Stimulated activated CD4-positive, alpha-beta T cell treated with anti-CD3 and anti-CD28 coated beads, TNF-alpha, amount 100 ng/mL, for 4 hours (primary cell): ENCODE data around the gene MARCO.
"Not testable (repeated sequence)": the region's sequence is repeated elsewhere in the genome, so short reads cannot be mapped to it uniquely, and the experiment has no call there.

ENCODE experiments used
- DNase-seq, 3 experiments: peaks; one replicate each; pipeline ENCODE4 v3.0.0-alpha.2; 2020; ENCODE audit warnings: low read depth in 3 of 3

MARCO gene

DNA sequence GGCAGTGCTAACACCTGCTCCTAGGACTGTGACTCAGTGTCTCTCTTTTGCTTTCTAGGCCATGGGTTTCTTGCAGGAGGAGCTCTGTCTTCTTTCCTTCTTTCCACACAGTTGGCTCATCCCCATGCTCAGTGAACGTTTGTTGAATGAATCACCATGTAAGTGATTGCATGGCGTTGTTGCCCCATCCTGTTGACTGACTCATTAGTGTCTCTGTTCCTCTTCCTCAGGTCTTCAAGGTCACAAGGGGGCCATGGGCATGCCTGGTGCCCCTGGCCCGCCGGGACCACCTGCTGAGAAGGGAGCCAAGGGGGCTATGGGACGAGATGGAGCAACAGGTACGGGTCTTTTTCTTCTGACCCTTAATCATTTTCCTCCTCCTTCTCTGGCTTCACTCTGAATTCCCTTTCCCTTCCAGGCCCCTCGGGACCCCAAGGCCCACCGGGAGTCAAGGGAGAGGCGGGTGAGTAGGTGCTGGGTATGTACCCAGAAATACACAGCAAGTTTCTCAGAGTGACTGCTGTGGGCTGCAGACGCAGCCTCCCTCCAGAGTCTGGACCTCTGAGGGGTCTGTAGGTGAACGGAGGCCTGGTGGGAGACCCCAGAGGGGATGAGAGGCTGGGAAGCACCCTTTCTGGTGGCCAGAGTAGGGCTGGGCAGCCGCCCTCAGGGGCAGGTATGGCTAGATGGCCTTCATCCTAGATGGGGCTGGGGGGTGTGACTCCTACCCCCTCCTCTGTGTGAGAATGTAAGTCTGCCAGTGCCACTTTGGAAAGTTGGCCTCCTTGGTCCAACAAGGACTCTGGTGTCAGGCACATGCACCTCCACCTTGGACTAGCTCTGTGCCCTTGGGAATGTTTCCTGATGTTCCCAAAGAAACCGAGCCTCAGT lies 32.4 kb downstream of the MARCO start:
- no peak for DNase-seq

DNA sequence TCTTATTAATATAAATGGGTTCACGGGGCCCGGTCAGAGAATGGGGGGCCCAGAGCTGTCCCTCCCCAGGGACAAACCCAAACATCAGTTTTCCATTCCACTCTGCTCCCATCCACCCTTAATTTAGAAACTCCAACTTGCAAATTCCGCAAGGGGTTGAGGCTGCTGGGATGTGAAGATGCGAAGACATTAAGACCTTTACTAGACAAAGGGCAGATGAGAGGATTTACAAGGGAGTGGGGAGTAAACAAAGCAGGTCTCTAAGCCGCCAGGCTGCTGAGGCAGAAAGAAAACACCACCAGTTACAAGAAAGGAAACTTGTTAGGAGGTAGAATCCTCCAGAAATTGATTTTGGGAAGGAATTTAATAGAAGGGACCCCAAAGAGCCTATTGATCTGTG lies 33.1 kb downstream of the MARCO start:
- no peak for DNase-seq

DNA sequence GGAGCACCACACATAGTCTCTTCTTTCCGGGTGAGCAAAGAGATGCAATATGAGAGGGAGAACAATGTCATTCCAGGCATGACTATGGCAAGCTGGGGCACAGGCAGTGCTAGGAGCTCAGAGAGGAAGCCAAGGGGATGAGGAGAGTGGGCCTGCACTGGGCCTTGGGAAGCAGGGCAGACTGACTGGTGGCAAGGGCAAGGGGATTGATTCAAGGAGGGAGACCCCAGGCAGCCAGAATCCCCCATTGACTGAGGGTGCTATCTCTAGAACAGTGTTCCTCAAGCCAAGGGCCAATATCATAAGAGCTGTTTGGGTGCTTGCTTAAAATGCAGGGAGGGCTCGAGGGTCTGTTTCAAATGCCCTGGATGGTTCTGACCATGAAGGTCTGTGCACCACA lies 36.1 kb downstream of the MARCO start:
- no peak for DNase-seq

DNA sequence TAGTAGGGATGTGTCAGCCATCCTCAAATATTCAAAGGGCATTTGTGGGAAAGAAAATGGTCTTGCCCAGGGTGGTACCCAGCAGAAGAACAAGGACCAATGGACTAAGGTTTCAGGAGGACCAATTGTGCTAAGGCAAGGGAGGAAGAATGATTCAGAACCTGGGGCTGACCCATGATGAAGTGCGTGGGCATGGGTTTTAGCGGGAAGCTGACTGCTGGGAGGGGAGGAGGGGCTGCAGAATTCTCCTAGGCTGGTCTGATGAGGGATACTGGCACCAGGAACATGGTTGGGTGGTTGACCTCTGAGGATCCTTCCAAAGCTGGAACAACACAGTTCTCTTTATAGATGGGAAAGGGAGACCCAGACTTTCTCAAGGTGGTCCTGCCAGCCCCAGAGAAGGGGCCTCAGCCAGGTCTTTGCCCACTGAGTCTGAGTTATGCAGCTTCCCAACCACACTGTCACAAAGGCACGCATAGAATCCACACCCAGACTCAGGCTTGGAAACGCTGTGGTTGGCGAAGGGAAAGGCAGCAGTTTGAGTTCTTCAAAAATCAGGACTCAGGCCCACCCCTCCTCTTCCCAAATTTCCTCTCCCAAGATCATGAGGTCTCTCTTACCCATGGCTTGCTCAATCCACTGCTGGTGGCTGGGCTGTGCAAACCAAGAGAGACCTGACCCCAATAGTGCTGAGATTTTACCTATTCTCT lies 37.3 kb downstream of the MARCO start:
- DNase-seq = no peak

DNA sequence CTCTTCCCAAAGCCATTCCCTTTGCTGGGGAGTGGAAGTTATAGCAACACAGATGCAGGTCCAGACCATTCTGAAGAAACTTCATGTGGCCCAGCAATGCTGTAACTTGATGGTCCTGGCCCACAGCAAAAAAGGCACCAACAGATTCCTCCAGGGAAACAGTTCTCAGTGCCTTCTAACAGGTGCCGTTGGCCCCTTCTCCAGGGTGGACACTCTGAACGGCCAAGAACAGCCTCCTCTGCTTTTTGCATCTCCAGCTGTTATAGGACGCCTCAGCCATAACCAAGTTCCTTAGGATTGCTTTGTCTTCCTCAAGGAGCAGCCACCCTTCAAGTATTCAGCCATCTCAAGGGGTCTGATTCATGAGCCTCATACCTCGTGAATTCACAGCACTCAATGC lies 38.0 kb downstream of the MARCO start:
- DNase-seq = no peak

DNA sequence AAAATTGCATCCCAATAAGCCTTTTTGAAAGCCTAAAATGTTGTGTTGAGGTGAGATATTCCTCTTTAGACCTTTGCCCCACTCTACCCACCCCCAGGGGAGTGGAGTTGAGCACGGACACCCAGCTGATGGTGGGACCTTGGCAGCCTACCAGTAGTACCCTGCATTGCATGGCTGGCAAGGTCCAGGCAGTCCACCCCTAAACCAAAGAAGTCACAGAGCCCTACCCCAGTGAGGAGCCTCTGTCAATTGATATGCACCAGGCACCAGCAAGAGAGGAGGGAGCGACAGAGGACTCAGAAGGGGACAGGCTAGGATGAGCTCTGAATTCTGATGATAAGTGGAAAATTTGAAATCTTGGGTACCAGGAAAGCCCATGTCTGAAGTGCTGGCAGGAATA lies 38.6 kb downstream of the MARCO start:
- no peak for DNase-seq

DNA sequence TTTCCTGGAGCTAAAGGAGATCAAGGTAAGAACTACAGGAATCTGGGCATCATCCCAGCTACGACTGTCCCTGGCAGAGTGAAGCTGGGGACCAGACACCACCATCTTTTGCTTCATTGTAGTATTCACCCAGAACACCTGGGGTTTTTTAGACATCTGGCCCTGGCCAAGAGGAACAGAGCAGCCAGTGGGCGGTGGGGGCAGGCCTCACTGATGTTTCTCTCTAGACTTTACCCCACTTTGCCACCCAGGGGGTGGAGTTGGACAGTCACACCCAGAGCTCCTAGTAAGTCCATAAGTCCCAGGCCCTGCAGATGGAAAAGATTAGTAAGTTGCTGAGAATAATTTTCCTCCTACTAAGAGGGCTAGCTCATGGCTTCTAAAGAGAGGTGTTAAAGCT lies 39.6 kb downstream of the MARCO start:
- no peak for DNase-seq

DNA sequence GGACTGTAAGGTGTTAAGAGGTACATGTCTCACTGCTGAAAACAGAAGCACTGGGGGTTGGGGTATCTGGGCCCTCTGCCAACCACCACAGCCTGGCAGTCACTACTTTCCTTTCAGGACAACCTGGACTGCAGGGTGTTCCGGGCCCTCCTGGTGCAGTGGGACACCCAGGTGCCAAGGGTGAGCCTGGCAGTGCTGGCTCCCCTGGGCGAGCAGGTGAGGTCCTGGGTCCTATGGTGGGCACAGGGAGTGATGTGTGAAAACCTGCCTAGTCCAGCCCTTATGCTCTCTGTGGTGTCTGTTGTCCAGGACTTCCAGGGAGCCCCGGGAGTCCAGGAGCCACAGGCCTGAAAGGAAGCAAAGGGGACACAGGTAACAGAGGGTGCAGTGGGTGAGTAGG lies 40.0 kb downstream of the MARCO start:
- no peak for DNase-seq

DNA sequence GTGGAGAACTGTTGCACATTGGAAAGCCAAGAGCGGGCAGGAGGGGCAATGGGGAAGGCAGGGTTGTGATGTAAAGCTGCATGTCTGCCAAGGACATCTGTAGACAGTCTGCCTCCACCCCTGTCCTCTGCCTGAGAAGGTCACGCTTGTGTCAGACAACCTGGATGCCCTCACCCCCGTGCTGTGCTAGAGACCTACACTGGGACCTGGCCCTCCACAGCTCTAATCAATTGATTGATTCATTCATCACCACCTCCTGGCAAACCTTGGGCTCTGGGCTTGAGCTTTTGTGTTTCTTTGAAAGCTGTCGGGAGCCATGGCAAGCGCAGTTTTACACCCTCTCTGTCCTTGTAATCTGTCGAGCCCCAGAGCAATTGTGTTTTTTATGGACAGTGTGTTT lies 41.1 kb downstream of the MARCO start:
- DNase-seq = no peak

DNA sequence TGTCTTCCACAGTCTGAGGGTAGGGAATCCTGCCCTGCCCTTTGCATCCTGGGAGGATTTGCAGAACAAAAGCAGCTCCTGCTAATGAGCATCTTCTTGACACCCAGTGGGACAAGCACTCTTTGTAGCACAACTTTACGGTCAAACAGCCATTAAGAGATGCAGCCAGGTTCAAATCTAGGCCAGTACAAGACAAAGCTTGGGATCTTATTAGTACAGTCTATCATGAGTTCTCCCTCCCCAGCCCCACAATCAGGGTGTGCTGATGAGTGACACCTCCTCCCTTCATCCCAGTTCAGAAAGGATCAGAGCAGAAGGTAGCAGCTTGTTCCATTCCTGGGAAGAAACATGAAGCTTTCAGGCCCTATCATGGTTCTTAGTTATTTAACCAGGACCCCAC lies 41.9 kb downstream of the MARCO start:
- DNase-seq = no peak

DNA sequence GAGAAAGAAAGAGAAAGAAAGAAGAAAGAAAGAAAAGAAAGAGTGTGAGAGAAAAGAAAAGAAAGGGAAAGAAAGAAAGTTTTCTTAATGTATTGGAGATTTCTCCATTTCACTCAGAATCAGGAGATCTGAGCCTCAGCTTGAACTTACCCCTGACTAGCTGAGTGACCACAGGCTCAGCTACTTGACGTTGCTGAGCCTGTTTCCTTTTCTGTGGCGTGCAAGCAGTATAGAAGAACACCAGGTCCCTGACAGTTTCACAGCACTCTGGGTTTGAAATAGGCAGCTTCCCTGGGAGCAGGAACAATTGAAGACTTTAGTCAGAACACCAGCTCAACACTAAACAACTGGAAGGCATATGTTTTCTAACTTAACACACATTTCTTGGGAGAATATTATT lies 44.7 kb downstream of the MARCO start:
- DNase-seq = no peak

DNA sequence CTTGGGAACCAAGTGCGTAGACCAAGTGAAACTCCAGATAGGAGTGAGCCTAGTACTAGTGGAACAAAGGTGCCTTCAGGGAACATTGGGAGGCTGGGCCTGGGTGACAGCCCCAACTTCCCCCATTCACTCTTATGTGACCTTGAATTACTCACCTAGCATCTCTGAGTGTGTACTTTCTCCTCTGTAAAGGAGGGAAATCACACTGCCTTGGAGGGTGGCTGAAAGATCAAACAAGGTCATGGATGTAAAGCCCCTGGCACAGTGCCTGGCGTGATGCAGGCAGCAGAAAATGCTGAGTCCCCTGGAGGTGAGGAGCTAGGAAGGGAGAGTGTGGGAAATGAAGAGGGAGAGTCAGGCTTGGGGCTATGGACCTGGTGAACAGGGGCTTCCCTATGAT lies 45.9 kb downstream of the MARCO start:
- no peak for DNase-seq

DNA sequence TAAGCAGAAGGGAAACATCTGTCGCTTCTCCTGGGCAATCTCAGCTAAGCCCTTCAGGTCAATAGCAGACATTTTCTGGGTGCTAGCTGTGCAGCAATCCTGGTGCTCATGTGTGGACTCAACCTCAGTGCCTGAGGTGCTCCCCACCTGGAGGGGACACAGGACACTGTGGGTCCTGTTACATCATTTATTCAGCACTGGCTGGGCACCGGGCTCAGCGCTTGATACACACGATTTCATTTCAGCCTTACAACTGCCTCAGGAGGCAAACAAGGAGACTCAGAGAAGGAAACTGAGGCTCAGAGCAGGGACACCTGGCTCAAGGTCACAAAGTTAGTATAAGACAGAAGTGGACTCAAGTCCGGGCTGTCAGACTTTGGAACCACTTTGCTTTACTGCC lies 46.7 kb downstream of the MARCO start:
- DNase-seq = no peak

DNA sequence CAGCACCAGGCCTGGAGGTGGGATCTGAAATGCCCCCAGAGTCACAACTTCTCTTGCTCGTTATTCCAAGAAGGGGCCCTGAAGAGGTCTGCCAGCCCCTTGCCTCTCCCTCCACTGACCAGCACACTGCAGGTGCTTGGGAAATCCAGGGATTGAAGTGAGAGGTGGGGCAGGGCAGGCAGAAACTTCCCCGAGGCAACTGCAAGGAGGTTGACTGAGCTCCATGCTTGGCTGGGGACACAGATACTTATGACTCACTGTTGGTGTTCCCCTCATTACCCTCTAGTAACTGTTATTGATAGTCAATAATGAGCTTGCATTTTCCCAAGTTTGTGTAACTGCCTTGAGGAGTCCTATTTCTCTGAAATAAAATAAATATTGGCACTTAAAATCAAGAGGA lies 47.5 kb downstream of the MARCO start:
- DNase-seq = no peak

DNA sequence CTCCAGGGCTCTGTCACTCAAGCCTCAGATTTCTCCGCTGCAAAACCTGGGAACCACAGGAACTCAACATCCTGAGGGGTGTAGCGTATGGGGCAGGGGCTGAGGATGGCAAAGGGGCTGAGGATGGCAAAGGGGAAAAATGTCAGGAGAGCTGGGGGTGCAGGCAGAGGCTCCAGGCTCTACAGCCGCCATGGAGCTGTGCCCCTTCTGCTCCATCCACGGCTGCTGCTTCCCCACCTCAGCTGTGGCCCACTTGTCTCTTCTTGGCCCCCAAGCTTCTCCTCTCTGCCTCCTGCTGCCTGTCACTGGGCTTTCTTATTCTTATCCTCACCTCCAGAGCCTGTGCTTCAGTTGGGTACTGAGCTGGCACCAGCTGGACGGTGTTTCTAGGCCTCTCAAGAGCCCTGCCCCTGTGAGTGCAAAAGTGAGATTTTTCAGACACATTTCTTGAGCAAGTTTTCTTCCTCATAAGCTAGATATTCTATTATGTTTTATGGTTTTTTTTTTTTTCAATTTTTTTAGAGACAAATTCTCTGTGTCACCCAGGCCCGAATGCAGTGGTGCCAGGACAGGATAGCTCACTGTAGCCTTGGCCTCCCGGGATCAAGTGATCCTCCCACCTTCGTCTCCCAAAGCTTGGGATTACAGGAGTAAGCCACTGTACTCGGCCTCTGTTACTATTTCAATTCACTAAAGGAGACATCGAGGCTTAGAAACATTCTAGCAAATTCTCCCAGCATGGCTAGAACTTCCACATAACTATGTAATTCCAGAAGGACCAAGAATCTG lies 49.0 kb downstream of the MARCO start:
- no peak for DNase-seq

DNA sequence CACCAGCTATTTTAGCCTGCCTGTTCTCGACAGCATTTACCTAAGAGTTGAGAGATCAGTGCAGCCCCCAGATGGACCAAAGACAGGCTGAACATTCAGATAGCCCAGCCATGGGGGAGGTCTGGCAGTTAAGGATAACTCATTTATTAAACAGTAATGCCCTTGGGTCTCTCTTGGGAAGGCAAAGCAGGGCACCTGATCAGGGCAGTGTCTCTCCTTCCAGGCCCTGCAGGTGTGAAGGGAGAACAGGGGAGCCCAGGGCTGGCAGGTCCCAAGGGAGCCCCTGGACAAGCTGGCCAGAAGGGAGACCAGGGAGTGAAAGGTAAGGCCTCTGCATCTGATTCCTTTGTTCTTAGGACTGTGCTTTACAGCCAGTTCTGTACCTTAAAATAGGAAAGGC lies 49.6 kb downstream of the MARCO start:
- DNase-seq = no peak

DNA sequence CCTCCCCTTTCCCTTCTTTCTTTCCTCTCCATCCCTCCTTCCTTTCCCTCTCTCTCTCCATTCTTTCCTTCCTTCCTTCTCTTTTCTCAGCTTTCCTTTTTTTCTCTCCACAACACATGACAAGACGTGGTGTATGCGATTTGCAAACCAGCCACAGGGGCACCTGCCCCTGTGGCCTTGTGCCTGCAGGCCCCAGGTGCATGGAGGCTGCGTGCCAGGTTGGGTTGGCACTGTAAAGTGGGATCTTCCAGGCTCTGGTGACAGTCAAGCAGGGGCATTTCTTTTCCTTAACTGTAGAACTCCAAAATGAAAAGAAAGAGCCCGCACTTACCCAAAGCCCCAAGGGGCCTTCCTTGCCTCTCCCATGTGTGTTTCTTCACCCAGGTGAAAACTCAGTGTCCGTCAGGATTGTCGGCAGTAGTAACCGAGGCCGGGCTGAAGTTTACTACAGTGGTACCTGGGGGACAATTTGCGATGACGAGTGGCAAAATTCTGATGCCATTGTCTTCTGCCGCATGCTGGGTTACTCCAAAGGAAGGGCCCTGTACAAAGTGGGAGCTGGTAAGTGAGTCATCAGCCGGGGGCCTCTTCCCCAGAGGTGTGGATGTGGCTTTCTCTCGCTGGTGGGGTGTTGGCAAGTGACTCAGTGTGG lies 50.9 kb downstream of the MARCO start:
- peak in 1 of 3 experiments; percentile 6 for DNase-seq

DNA sequence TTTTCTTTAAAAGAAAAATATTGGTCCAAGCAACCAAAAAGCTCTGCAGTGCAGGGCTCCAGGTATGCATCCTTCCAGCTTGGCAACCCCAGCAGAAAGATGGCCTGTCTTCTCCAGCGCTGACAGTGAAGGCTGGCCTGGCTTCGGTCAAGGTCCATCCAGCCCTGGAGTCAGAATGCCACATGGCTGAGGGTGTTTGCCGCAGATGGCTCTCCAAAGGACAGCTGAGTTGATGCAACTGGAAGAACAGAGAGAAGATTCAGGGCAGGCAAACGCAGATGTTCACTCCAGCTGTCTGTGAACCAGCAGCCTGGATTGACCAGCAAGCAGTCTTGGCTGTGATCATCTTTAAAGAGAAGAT lies 51.4 kb downstream of the MARCO start:
- no peak for DNase-seq

DNA sequence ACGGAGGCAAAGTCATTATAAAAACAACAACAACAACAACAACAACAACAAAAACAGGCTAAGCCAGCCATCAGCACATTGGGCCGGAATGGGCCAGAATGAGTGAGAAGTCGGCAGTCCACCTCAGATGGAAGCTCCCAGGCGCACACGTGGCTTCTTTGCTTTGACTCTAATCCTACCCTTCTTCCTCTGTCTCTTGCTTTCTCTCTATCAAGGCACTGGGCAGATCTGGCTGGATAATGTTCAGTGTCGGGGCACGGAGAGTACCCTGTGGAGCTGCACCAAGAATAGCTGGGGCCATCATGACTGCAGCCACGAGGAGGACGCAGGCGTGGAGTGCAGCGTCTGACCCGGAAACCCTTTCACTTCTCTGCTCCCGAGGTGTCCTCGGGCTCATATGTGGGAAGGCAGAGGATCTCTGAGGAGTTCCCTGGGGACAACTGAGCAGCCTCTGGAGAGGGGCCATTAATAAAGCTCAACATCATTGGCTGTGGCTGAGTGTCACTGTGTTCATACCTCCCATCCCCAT lies 52.2 kb downstream of the MARCO start:
- DNase-seq = no peak

DNA sequence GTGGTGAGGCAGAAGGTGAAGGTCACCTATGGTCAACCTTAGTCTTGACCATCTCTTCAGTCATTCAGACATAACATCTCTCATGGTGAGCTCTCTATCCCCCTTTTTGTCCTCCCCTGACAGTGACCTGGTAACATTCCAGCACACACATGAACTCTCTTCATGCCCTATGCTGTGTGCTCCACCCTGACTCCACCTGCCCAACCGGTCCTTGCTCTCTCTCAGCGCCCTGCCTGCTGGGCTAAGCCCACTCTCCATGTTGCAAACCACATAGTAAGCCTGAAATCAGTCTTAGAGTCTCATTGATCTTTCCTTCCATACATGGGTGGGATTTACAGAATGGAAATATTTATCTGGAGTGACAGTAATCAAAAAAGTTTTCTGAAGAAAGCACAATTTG lies 52.8 kb downstream of the MARCO start:
- DNase-seq = no peak

DNA sequence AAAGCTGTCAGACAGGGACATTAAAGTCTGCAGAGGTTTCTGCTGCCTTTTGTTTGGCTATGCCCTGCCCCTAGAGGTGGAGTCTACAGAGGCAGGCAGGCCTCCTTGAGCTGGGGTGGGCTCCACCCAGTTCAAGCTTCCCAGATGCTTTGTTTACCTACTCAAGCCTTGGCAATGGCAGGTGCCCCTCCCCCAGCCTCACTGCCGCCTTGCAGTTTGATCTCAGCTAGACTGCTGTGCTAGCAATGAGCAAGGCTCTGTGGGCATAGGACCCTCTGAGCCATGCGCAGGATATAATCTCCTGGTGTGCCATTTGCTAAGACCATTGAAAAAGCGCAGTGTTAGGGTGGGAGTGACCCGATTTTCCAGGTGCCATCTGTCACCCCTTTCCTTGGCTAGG lies 61.9 kb downstream of the MARCO start:
- not testable (repeated sequence) for DNase-seq

DNA sequence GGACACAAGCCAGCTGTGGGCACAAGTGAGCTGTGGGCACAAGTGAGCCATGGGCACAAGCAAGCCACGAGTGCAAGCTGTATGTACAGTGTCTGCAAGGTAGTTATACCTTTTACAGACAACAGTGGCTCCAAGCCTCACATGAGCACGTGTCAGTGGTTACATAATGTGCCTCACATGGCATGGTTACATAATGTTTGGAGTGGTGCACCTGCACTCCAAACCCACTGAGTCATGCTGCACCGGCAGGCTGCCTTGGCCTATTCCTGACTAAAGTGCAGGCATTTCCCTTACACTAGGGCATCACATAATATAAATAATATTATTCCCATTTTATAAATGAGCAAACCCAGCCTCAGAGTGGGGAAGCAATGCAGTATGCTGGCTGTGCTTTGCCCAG lies 62.6 kb downstream of the MARCO start:
- DNase-seq = no peak
